ENCODE data around the gene LMBR1L.
"Not testable (repeated sequence)": the region's sequence is repeated elsewhere in the genome, so short reads cannot be mapped to it uniquely, and the experiment has no call there.

Gene LMBR1L

DNA sequence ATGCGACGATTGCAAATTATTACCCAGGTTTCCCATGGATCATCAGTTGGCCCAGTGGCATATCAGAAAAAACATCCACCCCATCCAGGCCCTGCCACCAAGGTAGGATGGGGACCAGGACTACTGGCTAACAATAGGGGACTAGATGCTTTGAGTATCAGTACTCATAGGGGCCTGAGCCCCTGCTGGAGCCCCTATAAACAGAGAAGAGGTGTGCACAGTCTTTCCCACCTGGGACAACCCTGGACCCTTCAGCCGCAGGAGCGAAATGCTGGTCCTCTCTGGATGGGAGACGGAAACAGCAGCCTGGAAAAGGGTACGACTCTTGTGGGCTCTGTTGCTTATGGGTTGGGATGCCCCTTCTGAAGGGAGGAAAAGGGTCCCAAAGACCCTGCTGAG, 21.7 kb downstream of the LMBR1L start:
- DNase-seq: no peak

- peak in 52 of 56 donors; percentile 14 to 87 (median 64) for DNase-seq
Measured at GRCh38 chr12:49088150-49088931, 22.3 kb downstream of the LMBR1L start.

GRCh38 chr12:49086116-49086515, 24.5 kb downstream of the LMBR1L start:
- no peak for DNase-seq

DNA sequence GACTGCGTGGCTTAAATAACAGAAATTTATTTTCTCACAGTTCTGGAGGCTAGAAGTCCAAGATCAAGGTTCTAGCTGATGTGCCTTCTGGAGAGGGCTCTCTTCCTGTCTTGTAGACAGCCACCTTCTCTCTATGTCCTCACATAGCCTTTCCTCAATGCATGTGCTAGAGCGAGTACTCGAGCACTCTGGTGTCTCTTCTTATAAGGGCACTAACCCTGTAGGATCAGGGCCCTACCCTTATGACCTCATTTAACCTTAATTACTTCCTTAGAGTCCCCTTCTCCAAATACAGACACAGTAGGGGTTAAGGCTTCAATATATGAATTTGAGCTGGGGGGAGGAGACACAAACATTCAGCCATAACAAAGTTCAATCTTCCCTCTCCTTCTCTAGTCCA, 26.2 kb downstream of the LMBR1L start:
- no peak for DNase-seq

GRCh38 chr12:49079793-49080192, 30.9 kb downstream of the LMBR1L start:
- DNase-seq: no peak

DNA sequence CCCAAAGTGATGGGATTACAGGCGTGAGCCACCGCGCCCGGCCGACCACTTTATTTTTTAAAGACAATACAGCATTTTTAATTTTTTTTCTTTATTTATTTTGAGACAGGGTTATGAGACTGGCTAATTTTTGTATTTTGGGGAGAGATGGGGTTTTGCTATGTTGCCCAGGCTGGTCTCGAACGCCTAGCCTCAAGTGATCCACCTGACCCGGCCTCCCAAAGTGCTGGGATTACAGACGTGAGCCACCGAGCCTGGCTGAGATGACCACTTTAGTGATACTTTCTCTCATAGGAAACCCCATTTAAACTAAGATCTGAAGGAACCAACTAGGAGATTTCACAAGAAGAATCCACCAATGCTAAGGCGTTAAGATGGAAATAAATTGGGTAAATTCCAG, 39.7 kb downstream of the LMBR1L start:
- no peak for DNase-seq

DNA sequence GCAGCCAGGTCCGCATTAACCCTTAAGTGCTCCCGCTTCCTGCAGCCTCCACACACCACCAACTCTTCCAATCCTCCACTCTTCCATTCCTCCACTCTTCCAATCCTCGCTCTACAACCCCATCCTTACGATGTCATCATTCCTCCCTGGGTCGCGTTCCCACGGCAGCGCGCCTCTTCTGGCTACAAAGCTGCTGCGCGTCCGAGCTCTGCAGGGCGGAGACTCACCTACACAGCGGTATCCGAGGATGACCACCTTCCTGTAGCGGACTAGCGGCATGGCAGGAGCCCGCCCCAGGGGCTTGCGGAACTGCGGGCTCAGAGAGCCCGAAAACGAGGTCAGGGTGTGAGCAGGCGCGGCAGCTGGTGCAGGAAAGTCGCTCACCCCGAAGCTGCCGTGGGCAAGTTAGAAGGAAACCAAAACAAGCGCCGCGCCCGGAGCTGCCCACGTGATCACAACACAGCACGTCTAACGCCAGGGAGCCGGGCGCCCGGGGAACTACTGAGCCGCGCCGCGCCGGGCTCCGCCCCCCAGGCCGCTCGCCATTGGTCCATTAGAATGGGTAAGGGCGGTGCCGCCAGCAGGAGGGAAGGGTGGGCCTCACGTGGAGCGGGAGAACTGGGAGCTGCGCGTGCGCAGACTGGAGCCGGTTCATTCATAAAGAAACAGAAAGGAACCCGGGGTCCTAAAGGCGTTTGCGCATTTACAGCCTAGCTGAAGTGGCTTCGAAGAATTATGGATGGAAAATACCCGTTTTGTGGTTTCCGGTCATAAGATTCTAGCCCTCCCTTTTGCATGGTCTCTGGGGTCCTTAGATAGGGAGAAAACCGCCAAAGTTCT, 40.9 kb downstream of the LMBR1L start, which contains the start of gene RHEBL1:
RHEBL1 (minus strand) TSS at position 473 of the 840 bp plus-strand sequence; CDS start at position 279, 194 bp downstream.
- DNase-seq: peak; percentile 65 to 99 (median 94)

DNA sequence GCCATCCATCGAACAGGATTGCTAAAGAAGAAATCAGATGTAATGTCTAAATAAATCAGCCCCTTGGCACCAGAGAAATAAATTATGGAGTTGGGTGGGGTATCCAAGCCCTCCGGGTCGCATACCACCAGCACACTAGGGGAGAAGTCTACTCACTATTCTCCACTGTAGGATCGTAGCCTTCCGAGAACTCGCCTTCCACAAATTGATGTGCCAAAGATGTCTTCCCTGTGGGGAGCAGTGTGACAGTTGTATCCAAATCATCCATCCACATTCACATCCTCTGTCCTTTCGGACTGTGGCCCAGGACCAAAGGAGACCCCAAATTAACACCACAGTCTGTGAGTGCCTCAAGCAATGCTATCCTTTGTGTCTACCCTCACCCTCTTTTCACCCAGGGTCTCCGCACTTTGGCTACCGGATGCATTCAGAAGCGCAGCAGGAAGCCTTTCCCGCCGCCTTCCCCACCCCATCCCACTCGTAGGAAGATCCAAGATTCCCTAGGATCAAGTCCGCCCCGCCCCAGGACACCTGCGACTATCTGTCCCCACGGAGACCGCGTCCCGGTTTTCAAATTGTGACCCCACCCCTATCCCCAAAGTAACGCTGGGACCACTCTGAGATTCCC, 41.7 kb downstream of the LMBR1L start:
- DNase-seq: no peak

DNA sequence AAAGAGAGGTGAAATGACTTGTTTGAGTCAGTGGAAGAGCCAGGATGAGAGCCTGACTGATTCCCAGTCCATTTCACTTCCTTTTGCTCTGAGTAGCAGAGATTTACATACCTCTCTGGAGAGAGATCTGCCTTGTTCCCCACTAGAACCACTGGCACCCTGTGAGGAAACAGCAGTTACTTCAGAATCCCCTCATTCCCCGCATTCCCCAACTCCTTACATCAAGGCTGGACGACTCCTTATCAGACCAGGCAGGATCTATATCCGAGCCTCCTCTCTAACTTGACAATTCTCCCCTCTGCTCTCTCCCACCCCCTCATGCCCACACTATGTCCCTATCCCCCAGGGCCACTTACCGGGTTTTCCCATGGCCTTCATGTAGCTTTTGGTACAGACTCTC, 44.5 kb downstream of the LMBR1L start:
- DNase-seq: no peak

GRCh38 chr12:49064767-49065152, 45.9 kb downstream of the LMBR1L start:
- no peak for DNase-seq

GRCh38 chr12:49061916-49062315, 48.7 kb downstream of the LMBR1L start:
- DNase-seq: not testable (repeated sequence)

DNA sequence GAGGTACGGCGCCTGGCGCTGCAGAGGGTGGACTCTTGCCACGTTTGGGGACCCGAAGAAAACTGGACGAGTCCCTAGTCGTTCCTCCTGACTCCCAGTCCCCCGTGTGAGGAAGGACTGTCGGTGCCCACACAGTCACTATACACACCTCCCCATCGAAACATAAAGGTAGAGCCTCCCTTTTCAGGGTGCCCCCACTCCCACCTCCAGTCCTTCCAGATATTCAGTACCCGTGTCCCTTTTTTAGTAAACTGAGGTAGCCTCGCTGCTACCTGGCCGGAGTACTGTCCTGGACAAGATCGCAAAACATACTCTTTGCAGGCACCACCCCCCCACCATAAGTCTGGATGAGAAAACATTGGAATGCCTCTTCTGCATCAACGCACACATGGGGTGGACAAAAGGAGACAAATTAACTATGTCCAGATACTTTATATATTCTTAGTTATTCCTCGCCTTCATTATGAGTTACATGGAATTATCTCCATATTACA, 49.4 kb downstream of the LMBR1L start:
- DNase-seq: no peak

DNA sequence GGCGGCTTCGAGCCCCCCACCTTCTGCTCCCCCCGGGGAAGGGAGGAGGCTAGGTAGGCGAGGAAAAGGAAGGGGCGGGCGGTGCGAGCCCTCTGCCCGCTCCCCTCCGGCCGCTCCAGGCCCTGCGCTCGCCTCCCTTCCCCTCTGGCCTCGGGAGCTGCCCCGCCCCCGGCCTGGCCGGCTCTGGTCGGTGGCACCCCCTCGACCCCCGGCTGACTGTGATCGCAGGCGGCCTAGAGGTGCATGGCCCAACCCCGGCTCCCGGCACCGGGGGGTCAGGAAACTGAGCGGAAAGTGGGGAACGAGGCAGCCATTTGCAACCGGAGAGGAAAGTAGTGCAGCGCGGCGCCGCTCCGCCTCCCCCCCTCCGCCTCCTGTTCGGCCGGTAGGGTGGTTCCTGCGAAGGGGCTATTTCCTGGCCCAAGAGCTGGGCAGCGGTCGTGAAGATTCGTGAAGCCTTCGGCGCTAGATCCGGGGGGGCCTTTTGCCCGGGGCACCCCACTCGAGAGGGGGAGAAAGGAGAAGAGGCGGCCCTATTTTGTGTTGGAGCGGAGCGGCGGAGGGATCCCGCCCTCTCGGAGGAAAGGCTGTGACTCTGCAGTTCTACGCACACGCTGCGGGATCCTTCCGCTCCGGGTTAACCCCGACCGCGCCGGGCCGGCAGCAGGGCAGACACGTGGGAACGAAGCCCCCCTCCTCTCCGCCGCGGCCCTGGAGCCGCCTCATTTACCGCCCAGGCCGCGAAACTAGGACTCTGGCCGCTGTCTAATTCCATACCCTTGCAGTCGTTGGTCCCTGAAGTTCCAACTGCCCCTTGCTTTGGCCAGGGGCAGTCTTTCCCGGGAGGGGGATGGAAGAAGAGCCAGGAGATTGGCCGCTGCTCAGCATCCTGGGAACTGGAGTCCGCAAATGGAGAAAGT, 50.1 kb downstream of the LMBR1L start, which contains the start of gene KMT2D:
KMT2D (minus strand) TSS at position 558 of the 920 bp plus-strand sequence. CDS start 5,470 bp downstream, outside the sequence.
- DNase-seq: peak in 55 of 56 donors; percentile 55 to 96 (median 88)

GRCh38 chr12:49059299-49060171, 51.1 kb downstream of the LMBR1L start:
- DNase-seq: peak in 3 of 56 donors; percentile 12 to 44 (median 39)

DNA sequence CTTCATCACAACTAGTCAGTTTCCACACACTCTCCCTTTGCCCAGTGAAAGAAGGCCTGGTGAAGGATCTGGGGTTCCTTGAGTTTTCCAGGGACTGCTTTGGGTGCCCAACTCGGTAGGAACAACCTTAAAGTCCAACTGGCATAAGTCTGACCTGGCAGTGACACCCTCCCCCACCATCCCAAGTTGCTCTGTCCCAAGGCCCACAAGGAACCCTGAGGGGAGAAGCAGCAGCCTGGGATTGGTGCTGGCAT, 51.7 kb downstream of the LMBR1L start:
- no peak for DNase-seq

GRCh38 chr12:49058366-49059044, 52.1 kb downstream of the LMBR1L start:
- no peak for DNase-seq

- DNase-seq: no peak
Measured at GRCh38 chr12:49057888-49058287, 52.8 kb downstream of the LMBR1L start.

DNA sequence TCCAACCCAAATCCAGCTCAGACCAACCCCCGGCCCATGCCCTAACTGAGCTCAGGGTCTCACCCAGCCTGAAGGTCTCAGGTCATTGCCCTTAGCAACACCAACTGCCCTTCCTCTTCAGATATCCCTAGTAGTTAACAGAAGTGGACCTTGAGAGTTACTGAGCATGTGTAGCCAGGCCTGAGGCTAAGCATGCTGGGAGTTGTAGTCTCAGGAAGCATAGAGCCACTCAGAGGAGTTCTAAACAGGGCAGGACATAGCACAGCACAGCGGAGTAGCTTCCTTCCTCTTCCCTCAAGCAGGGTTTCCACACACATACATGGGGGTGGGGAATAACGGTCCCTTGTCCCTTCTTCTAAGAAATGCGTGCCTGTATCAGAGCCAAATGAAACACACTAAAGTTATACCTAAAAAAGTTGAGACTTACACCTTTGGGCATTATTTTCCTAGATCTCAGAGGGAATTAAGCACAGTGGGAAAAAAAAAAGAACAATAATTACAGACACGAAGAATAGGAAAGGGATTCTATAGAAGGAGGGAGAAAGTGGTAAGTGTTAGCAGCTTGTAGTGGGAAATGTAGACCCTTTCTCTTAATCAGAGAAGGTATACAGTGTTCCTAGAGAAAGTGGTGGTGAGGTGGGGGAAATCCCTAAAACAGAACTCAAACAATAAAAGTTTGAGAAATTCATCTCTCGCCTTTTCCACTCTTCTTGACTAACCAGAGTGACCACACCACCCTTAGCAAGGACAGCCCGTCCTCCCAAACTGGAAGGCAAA, 54.5 kb downstream of the LMBR1L start:
- peak in 32 of 56 donors; percentile 7 to 61 (median 26) for DNase-seq
